Measurements from ENCODE around the gene FAM241B. TPM values are rescaled to one million over a fixed set of nuclear protein-coding genes. Genes with fewer than 3 reads are reported as not detected.

Gene FAM241B
- total and polyA plus RNA-seq, 2 of the 4 experiments (the other 2 are of a cell fraction): 0.18 to 1.4 TPM

- no peak for TF ChIP-seq RAD21 (IDR thresholded peaks at IDR 0.05; ENCODE audit: low read length)
Observed at GRCh38 chr10:69645296-69646184, 15.5 kb downstream of the FAM241B start (continued).

- in situ Hi-C loops (cut with MboI; ENCODE audit: low sequenced_read_pairs): loop anchor here (10.0 kb wide), 1 partner anchor 158 kb away; the partner anchor contains the start of gene COL13A1
- Histone ChIP-seq H3K18ac (ENCODE audit: low read depth, low read length) (no peak overlapping the region), H3K9me1 (ENCODE audit: insufficient read depth, low read length) (no peaks in the 10 kb centered on the region), H3K4me2 (ENCODE audit: low read depth, low read length) (no peak overlapping the region), H4K91ac (ENCODE audit: insufficient read depth, low read depth, low read length) (no peak overlapping the region), H2AK5ac (ENCODE audit: low read depth, low read length) (no peak overlapping the region), H2AFZ (replicated peaks; ENCODE audit: low read length, poor library complexity) (no peak overlapping the region), H2BK15ac (ENCODE audit: low read depth, low read length) (no peak overlapping the region), H2BK120ac (ENCODE audit: low read depth, low read length) (no peak overlapping the region), H3K14ac (replicated peaks; ENCODE audit: low read depth, low read length) (no peak overlapping the region), H3K27me3 (ENCODE audit: control insufficient read depth, insufficient read depth, low read length) (peaks cover 56% of the 10 kb centered on the region), H3K23ac (ENCODE audit: low read depth, low read length) (no peak overlapping the region), H4K20me1 (ENCODE audit: insufficient read depth, low read length) (0 out of 2 replicates have a peak, but pooled peaks cover 5% of the 10 kb centered on the region), H2BK5ac (ENCODE audit: low read depth, low read length, poor library complexity, severe bottlenecking) (no peak overlapping the region), H3K4me1 (ENCODE audit: control insufficient read depth, insufficient read depth, low read length) (no peaks in the 10 kb centered on the region), H4K5ac (ENCODE audit: low read depth, low read length) (no peak overlapping the region), H3K9ac (ENCODE audit: low read depth, low read length) (no peak overlapping the region), H2BK20ac (ENCODE audit: low read depth, low read length) (no peak overlapping the region), H2AK9ac (replicated peaks; ENCODE audit: low read depth, low read length, poor library complexity) (no peak overlapping the region), H3K36me3 (ENCODE audit: control insufficient read depth, insufficient read depth, low read length) (no peaks in the 10 kb centered on the region), H3K9me3 (ENCODE audit: control insufficient read depth, insufficient read depth, low read length) (no peaks in the 10 kb centered on the region), H3K4ac (ENCODE audit: low read depth, low read length) (no peak overlapping the region), H3K56ac (ENCODE audit: extremely low read depth, insufficient read depth, low read length) (no peak overlapping the region), H3K4me3 (ENCODE audit: insufficient read depth, low read depth, low read length) (no peak overlapping the region), H3K27ac (ENCODE audit: insufficient read depth, low read length) (no peak overlapping the region), H3K79me1 (ENCODE audit: low read depth in 1 of 2, low read length in 2 of 2) (no peaks in the 10 kb centered on the region), H4K8ac (ENCODE audit: low read depth in 2 of 2, low read length in 2 of 2) (no peak overlapping the region)
- BruUV-seq (replicated peaks): no TSS peak
- intact Hi-C loops (cut with micrococcal nuclease): no loop called here
- ChIA-PET POLR2A (ENCODE audit: unreplicated experiment) (interaction anchor here (0.6 kb wide), 1 partner anchor 158 kb away, joined by 5 read pairs; no protein-coding TSS in a partner anchor), CTCF (interaction anchor here (0.6 to 1.9 kb wide), 2 partner anchors 143 to 268 kb away, joined by 3 to 6 read pairs; no protein-coding TSS in a partner anchor)
- WGBS, 2 experiments (ENCODE audit: extremely low coverage in 2 of 2, insufficient read length in 1 of 2): no CpG with 5 or more reads among the region's 11 CpGs
- dilution Hi-C loops (cut with HindIII; ENCODE audit: low sequenced_read_pairs, unreplicated experiment): no loop called here
- ATAC-seq (ENCODE audit: low read depth): no peak
- no peak for DNase-seq
- TF ChIP-seq RFX5 (IDR thresholded peaks at IDR 0.05; ENCODE audit: low read depth, low read length) (no peak), FOS (IDR thresholded peaks at IDR 0.05; ENCODE audit: low read depth, low read length) (no peak), RCOR1 (IDR thresholded peaks at IDR 0.05; ENCODE audit: insufficient replicate concordance, low read length) (no peak), RAD21 (IDR thresholded peaks at IDR 0.05; ENCODE audit: low read length) (no peak), MAFK (IDR thresholded peaks at IDR 0.05; ENCODE audit: low read depth, low read length) (no peak), CTCF (conservative IDR thresholded peaks at IDR 0.05; ENCODE audit: low read depth, low read length) (no peak), MAZ (IDR thresholded peaks at IDR 0.05; ENCODE audit: borderline replicate concordance, low read depth, low read length) (no peak), ELK1 (IDR thresholded peaks at IDR 0.05; ENCODE audit: borderline replicate concordance, low read depth, low read length) (no peak), BHLHE40 (IDR thresholded peaks at IDR 0.05; ENCODE audit: low read depth, low read length) (no peak)
Observed at GRCh38 chr10:69646185-69647060, 16.4 kb downstream of the FAM241B start.

All from IMR-90 (cell line).